ENCODE results near the gene AATF.

Gene AATF

GRCh38 chr17:36931096-36931696 is 17.6 kb upstream of the AATF start:
- no peak for DNase-seq

- no peak for DNase-seq
Measured at GRCh38 chr17:36931697-36932382, 16.9 kb upstream of the AATF start.

GRCh38 chr17:36932383-36932693 is 16.4 kb upstream of the AATF start:
- DNase-seq, result no peak

- DNase-seq, result no peak
Measured at GRCh38 chr17:36932694-36933511, 15.9 kb upstream of the AATF start.

- no peak for DNase-seq
Measured at GRCh38 chr17:36933512-36934143, 15.1 kb upstream of the AATF start.

GRCh38 chr17:36934144-36934691 is 14.5 kb upstream of the AATF start:
- no peak for DNase-seq

- no peak for DNase-seq
Measured at GRCh38 chr17:36934692-36935630, 13.8 kb upstream of the AATF start.

- DNase-seq, result peak; percentile 26
Measured at GRCh38 chr17:36935671-36936454, 12.9 kb upstream of the AATF start.

- DNase-seq, result no peak
Measured at GRCh38 chr17:36936455-36937000, 12.2 kb upstream of the AATF start.

- no peak for DNase-seq
Measured at GRCh38 chr17:36937001-36937958, 11.5 kb upstream of the AATF start, which contains the start of gene LHX1. Gene LHX1, plus strand, starts transcription at chr17:36937475. Its CDS starts 723 bp downstream, at chr17:36938198.

- peak; percentile 52 for DNase-seq
Measured at GRCh38 chr17:36937959-36938565, 10.7 kb upstream of the AATF start.

GRCh38 chr17:36938566-36939051 is 10.1 kb upstream of the AATF start:
- DNase-seq, result no peak

- no peak for DNase-seq
Measured at GRCh38 chr17:36939052-36939801, 9.5 kb upstream of the AATF start.

GRCh38 chr17:36939802-36940312 is 8.9 kb upstream of the AATF start:
- DNase-seq, result no peak

GRCh38 chr17:36940313-36941264 is 8.2 kb upstream of the AATF start:
- DNase-seq, result no peak

- DNase-seq, result no peak
Measured at GRCh38 chr17:36941265-36942010, 7.3 kb upstream of the AATF start.

Data from kidney glomerular epithelial cell (primary cell).